Measurements from ENCODE around the gene GPR18. TPM values are rescaled to one million over a fixed set of nuclear protein-coding genes. Genes with fewer than 3 reads are reported as not detected.

GPR18 gene
- polyA plus RNA-seq, 1 donor (not counting 4 experiments of a cell fraction or from before 2014, with no cell fraction given), result not detected

DNA sequence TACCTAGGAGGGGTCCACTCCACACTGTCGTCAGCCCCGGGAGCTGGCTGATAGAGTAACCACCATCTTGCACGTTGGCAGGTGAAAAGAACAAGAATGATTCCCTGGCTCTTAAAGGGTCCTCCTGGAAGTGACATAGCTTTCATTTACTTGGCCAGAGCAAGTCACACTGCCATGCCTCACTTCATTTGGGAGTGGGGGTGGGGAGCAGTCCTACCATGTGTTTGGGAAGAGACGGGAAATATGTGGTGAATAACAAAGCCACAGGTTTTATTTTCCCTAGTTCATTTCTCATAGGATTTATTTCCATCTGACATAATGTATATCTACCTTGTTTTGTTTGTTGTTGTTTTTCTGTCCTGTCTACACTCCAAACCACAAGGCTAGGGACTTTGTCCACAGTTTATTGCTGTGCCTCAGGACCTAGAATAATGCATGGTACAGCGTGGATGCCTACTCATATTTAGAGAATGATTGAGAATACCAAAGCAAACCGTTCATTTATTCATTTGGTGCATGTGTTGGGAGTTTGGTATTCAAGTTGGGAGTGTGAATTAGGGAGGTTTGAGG is 30.8 kb downstream of the GPR18 start:
- H3K27me3 ChIP-seq (ENCODE audit: control insufficient read depth, extremely low read depth, insufficient read depth, low read length), result no peaks in the 10 kb centered on the region
- H3K9ac ChIP-seq (ENCODE audit: control insufficient read depth, extremely low read depth, insufficient read depth, low read length), result no peak overlapping the region
- no peak overlapping the region for H3K4me3 ChIP-seq (ENCODE audit: control insufficient read depth in 2 of 3, extremely low read depth in 1 of 3, insufficient read depth in 2 of 3, low read depth in 1 of 3, low read length in 3 of 3)
- H3K9me3 ChIP-seq (ENCODE audit: control insufficient read depth, low read depth, low read length), result no peaks in the 10 kb centered on the region
- no peak overlapping the region for H3K4me2 ChIP-seq (ENCODE audit: control insufficient read depth, extremely low read depth, insufficient read depth, low read depth, low read length)
- DNase-seq (ENCODE audit: low read depth, low spot score), result no peak
- H3K9me1 ChIP-seq (ENCODE audit: control insufficient read depth, extremely low read depth, insufficient read depth, low read length), result peaks cover 3% of the 10 kb centered on the region
- dilution Hi-C loops (cut with MboI; ENCODE audit: extremely low pct_ligation_motif_present, low sequenced_read_pairs), result no loop called here
- no peak for FAIRE-seq
- H3K4me1 ChIP-seq (ENCODE audit: control insufficient read depth, extremely low read depth, insufficient read depth, low read length), result peaks cover 36% of the 10 kb centered on the region
- H3K79me2 ChIP-seq (ENCODE audit: control insufficient read depth, insufficient read depth, low read length), result peaks cover 74% of the 10 kb centered on the region
- peaks cover 0 to 2% of the 10 kb centered on the region in 2 experiments for H3K36me3 ChIP-seq (ENCODE audit: control insufficient read depth in 2 of 2, extremely low read depth in 1 of 2, insufficient read depth in 2 of 2, low read length in 2 of 2)
- TF ChIP-seq, protein P1, sequence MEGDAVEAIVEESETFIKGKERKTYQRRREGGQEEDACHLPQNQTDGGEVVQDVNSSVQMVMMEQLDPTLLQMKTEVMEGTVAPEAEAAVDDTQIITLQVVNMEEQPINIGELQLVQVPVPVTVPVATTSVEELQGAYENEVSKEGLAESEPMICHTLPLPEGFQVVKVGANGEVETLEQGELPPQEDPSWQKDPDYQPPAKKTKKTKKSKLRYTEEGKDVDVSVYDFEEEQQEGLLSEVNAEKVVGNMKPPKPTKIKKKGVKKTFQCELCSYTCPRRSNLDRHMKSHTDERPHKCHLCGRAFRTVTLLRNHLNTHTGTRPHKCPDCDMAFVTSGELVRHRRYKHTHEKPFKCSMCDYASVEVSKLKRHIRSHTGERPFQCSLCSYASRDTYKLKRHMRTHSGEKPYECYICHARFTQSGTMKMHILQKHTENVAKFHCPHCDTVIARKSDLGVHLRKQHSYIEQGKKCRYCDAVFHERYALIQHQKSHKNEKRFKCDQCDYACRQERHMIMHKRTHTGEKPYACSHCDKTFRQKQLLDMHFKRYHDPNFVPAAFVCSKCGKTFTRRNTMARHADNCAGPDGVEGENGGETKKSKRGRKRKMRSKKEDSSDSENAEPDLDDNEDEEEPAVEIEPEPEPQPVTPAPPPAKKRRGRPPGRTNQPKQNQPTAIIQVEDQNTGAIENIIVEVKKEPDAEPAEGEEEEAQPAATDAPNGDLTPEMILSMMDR (optimal IDR thresholded peaks at IDR 0.05 in 1 of 3, IDR thresholded peaks at IDR 0.05 in 1 of 3, conservative IDR thresholded peaks at IDR 0.05 in 1 of 3; ENCODE audit: extremely low read depth in 1 of 3, insufficient read depth in 2 of 3, low read length in 3 of 3), result no peak
- no peak for TF ChIP-seq EZH2 (IDR thresholded peaks at IDR 0.05; ENCODE audit: low read length)
- no peak overlapping the region for H3K27ac ChIP-seq (ENCODE audit: control insufficient read depth, insufficient read depth, low read length)
- peaks cover 3% of the 10 kb centered on the region for H4K20me1 ChIP-seq (ENCODE audit: control insufficient read depth, extremely low read depth, insufficient read depth, low read length)
- no peak overlapping the region for H2AFZ ChIP-seq (ENCODE audit: control insufficient read depth, low read length)

DNA sequence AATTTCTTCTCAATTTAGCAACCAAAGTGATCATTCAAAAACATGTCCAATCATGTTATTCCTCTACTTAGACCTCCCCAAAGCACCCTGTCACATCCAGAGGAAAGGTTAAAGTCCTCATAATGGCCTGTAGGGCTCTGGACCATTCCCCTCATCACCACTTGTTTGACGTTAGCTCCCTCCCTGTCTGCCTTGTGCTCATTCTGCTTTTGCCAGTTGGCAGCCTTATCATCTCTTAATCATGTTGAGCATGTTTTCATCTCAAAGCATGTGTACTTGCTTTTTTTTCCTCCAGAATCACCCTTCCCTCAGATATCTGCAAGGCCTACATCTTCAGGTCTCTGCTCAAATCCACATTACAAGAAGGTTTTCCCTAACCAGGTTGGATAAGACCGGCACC is 31.7 kb downstream of the GPR18 start:
- FAIRE-seq (no peak), DNase-seq (ENCODE audit: low read depth, low spot score) (no peak)
- H3K4me2 ChIP-seq (ENCODE audit: control insufficient read depth, extremely low read depth, insufficient read depth, low read depth, low read length), result no peak overlapping the region
- H3K4me1 ChIP-seq (ENCODE audit: control insufficient read depth, extremely low read depth, insufficient read depth, low read length), result peaks cover 36% of the 10 kb centered on the region
- dilution Hi-C loops (cut with MboI; ENCODE audit: extremely low pct_ligation_motif_present, low sequenced_read_pairs), result no loop called here
- TF ChIP-seq, protein P1 (optimal IDR thresholded peaks at IDR 0.05 in 1 of 3, IDR thresholded peaks at IDR 0.05 in 1 of 3, conservative IDR thresholded peaks at IDR 0.05 in 1 of 3; ENCODE audit: extremely low read depth in 1 of 3, insufficient read depth in 2 of 3, low read length in 3 of 3), result no peak
- TF ChIP-seq EZH2 (IDR thresholded peaks at IDR 0.05; ENCODE audit: low read length), result no peak
- H3K36me3 ChIP-seq (ENCODE audit: control insufficient read depth in 2 of 2, extremely low read depth in 1 of 2, insufficient read depth in 2 of 2, low read length in 2 of 2), result peaks cover 2% of the 10 kb centered on the region in 2 experiments
- peaks cover 78% of the 10 kb centered on the region for H3K79me2 ChIP-seq (ENCODE audit: control insufficient read depth, insufficient read depth, low read length)
- H3K27ac ChIP-seq (ENCODE audit: control insufficient read depth, insufficient read depth, low read length), result no peak overlapping the region
- peaks cover 3% of the 10 kb centered on the region for H4K20me1 ChIP-seq (ENCODE audit: control insufficient read depth, extremely low read depth, insufficient read depth, low read length)
- H3K9me3 ChIP-seq (ENCODE audit: control insufficient read depth, low read depth, low read length), result no peaks in the 10 kb centered on the region
- no peak overlapping the region for H2AFZ ChIP-seq (ENCODE audit: control insufficient read depth, low read length)
- H3K27me3 ChIP-seq (ENCODE audit: control insufficient read depth, extremely low read depth, insufficient read depth, low read length), result no peaks in the 10 kb centered on the region
- no peak overlapping the region for H3K9ac ChIP-seq (ENCODE audit: control insufficient read depth, extremely low read depth, insufficient read depth, low read length)
- peaks cover 3% of the 10 kb centered on the region for H3K9me1 ChIP-seq (ENCODE audit: control insufficient read depth, extremely low read depth, insufficient read depth, low read length)
- H3K4me3 ChIP-seq (ENCODE audit: control insufficient read depth in 2 of 3, extremely low read depth in 1 of 3, insufficient read depth in 2 of 3, low read depth in 1 of 3, low read length in 3 of 3), result no peak overlapping the region

Measured in keratinocyte (primary cell).